Measurements from ENCODE around the gene CSNK2B.

CSNK2B gene

GRCh38 chr6:31718265-31718664 is 52.4 kb downstream of the CSNK2B start:
- DNase-seq (ENCODE audit: low spot score): no peak
- TF ChIP-seq CTCF (IDR thresholded peaks at IDR 0.05; ENCODE audit: extremely low read depth, missing control alignments): no peak

GRCh38 chr6:31719001-31719400 is 53.1 kb downstream of the CSNK2B start:
- no peak for DNase-seq (ENCODE audit: low spot score)
- no peak for TF ChIP-seq CTCF (IDR thresholded peaks at IDR 0.05; ENCODE audit: extremely low read depth, missing control alignments)
